Neural cell (in vitro differentiated cells): ENCODE measurements around the gene FLII.

Experiments
- CTCF ChIP-seq: fragments of 450-650 bp; IDR thresholded peaks from 2 replicates; pipeline ENCODE4 v1.5.1; 2014; ENCODE audit warnings: antibody characterized with exemption, mild to moderate bottlenecking, moderate library complexity; ENCODE audit not compliant: poor library complexity, severe bottlenecking
- POLR2AphosphoS5 ChIP-seq: IDR thresholded peaks from 2 replicates; pipeline ENCODE4 v1.6.1; 2012
- TAF1 ChIP-seq: IDR thresholded peaks from 2 replicates; pipeline ENCODE4 v1.6.1; 2012; ENCODE audit warnings: low read depth

- TF ChIP-seq CTCF (no peak), POLR2AphosphoS5 (no peak), TAF1 (no peak)
These were observed 34.5 kb downstream of the FLII start for GRCh38 chr17:18224053-18224386.
